ENCODE results near the gene KLF12.

- TF ChIP-seq ELK1 (IDR thresholded peaks at IDR 0.05; ENCODE audit: low read depth, low read length) (no peak), CTCF (IDR thresholded peaks at IDR 0.05) (no peak), FOSL2 (IDR thresholded peaks at IDR 0.05) (no peak), FOSL2 (CRISPR knock-in tag; IDR thresholded peaks at IDR 0.05) (no peak), RFX5 (IDR thresholded peaks at IDR 0.05) (no peak), RCOR1 (IDR thresholded peaks at IDR 0.05; ENCODE audit: low read depth, low read length) (no peak), MAFK (IDR thresholded peaks at IDR 0.05; ENCODE audit: partially characterized antibody) (no peak)
These were observed 11.2 kb upstream of the KLF12 start for GRCh38 chr13:74145249-74145975.

Data from A549 (cell line).